ENCODE measurements around the gene CAPZB. TPM values are rescaled to one million over a fixed set of nuclear protein-coding genes. Genes with fewer than 3 reads are reported as not detected.

Gene CAPZB
- total RNA-seq, 4 donors from 2014 or later: 127 to 404 (median 136) TPM

DNA sequence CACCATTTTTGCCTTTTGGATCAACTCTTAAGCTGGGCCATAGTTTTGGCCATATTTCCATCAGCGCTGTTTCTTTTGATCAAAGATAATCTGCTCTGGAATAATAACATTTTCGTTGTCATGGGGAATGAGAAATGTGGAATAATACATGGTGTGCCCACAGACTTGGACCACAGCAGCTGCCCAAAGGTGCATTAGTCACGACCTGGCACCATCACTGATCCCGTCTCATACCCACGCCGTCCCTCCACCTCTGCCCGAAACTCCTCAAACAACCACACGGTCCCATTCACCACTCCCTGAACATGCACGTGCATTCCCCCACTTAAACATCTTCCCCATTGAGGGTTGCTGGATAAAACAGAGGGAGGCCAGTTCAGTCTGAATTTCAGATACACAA, 96.4 kb downstream of the CAPZB start:
- Histone ChIP-seq H3K27ac (no peak overlapping the region), H3K9me3 (no peaks in the 10 kb centered on the region), H3K36me3 (no peaks in the 10 kb centered on the region), H3K4me3 (no peak overlapping the region), H3K27me3 (no peaks in the 10 kb centered on the region), H3K4me1 (peaks cover 58 to 86% (median 64%) of the 10 kb centered on the region in 4 donors)
- intact Hi-C loops (cut with DNase I; ENCODE audit: low total_unique reads) (no loop called here), in situ Hi-C loops (cut with MboI; ENCODE audit: low pct_ligation_motif_present in 1 of 4, low pct_unique_long_range_greater_than_20kb in 1 of 4, low sequenced_read_pairs in 3 of 4) (loop anchor here in 1 of 4 donors (10.0 kb wide), 1 partner anchor 186 kb away; no protein-coding TSS in a partner anchor)
- no peak for DNase-seq
- TF ChIP-seq EP300 (IDR thresholded peaks at IDR 0.05; ENCODE audit: low read depth): no peak
- TF ChIP-seq POLR2A (IDR thresholded peaks at IDR 0.05): no peak
- TF ChIP-seq CTCF (IDR thresholded peaks at IDR 0.05): no peak
- no peak for TF ChIP-seq POLR2AphosphoS5 (IDR thresholded peaks at IDR 0.05)
- 97% methylated on average over 9 of the region's 9 CpGs; no CpG with 5 or more reads in 1 of the 2 donors for WGBS, 2 donors (ENCODE audit: low coverage in 1 of 2)

- H3K9me3 ChIP-seq: no peaks in the 10 kb centered on the region
- WGBS, 2 donors (ENCODE audit: low coverage in 1 of 2): 77 to 92% methylated on average over 3 to 4 of the region's 4 CpGs
- intact Hi-C loops (cut with DNase I; ENCODE audit: low total_unique reads): no loop called here
- in situ Hi-C loops (cut with MboI; ENCODE audit: low pct_ligation_motif_present in 1 of 4, low pct_unique_long_range_greater_than_20kb in 1 of 4, low sequenced_read_pairs in 3 of 4): loop anchor here in 1 of 4 donors (10.0 kb wide), 1 partner anchor 188 kb away; no protein-coding TSS in a partner anchor
- TF ChIP-seq POLR2AphosphoS5 (IDR thresholded peaks at IDR 0.05) (no peak), EP300 (IDR thresholded peaks at IDR 0.05; ENCODE audit: low read depth) (no peak), CTCF (IDR thresholded peaks at IDR 0.05) (peak in 3 of 5 experiments; percentile 9 to 35 (median 29))
- DNase-seq: peak; percentile 59
- H3K27ac ChIP-seq: peak overlapping the region; percentile 71 to 86 (median 82)
- H3K36me3 ChIP-seq: no peaks in the 10 kb centered on the region
- H3K4me3 ChIP-seq: no peak overlapping the region
- H3K4me1 ChIP-seq: peaks cover 44 to 68% (median 52%) of the 10 kb centered on the region in 4 donors
- no peaks in the 10 kb centered on the region for H3K27me3 ChIP-seq
These were observed 98.3 kb downstream of the CAPZB start for GRCh38 chr1:19387045-19387467.

- in situ Hi-C loops (cut with MboI; ENCODE audit: low pct_ligation_motif_present in 1 of 4, low pct_unique_long_range_greater_than_20kb in 1 of 4, low sequenced_read_pairs in 3 of 4) (loop anchor here in 1 of 4 donors (10.0 kb wide), 1 partner anchor 189 kb away; no protein-coding TSS in a partner anchor), intact Hi-C loops (cut with DNase I; ENCODE audit: low total_unique reads) (no loop called here)
- no peaks in the 10 kb centered on the region for H3K9me3 ChIP-seq
- no peak for TF ChIP-seq EP300 (IDR thresholded peaks at IDR 0.05; ENCODE audit: low read depth)
- TF ChIP-seq CTCF (IDR thresholded peaks at IDR 0.05): no peak
- TF ChIP-seq POLR2AphosphoS5 (IDR thresholded peaks at IDR 0.05): no peak
- TF ChIP-seq POLR2A (IDR thresholded peaks at IDR 0.05): no peak
- H3K4me1 ChIP-seq: peaks cover 36 to 59% (median 45%) of the 10 kb centered on the region in 4 donors
- H3K27ac ChIP-seq: peak overlapping the region; percentile 71 to 86 (median 82)
- peak; percentile 73 for DNase-seq
- no peaks in the 10 kb centered on the region for H3K27me3 ChIP-seq
- 48% methylated on average over 11 of the region's 15 CpGs; no CpG with 5 or more reads in 1 of the 2 donors for WGBS, 2 donors (ENCODE audit: low coverage in 1 of 2)
- H3K36me3 ChIP-seq: no peaks in the 10 kb centered on the region
- no peak overlapping the region for H3K4me3 ChIP-seq
These were observed 99.3 kb downstream of the CAPZB start for GRCh38 chr1:19385869-19386591.

DNA sequence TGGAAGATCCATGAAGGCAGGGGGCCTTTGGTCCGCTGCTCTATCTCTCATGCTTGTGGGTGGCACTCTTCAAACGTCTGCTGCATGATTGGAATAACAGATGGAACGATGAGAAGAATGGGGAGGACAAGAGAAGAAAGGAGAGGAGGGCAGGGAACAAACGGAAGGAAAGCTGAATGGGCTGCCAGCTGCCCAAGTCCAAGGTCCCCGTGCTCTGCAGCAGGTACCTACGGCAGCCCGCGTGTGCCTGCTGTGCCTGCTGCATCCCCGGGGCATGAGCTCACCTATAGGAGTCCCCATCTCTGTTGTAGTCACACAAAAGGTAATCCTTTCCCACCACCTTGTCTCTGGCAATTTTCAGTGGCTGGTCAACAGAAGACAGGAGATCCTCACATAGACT, 100.1 kb downstream of the CAPZB start:
- DNase-seq: peak; percentile 31
- Histone ChIP-seq H3K27me3 (no peaks in the 10 kb centered on the region), H3K36me3 (peaks cover 0 to 2% (median under 1%) of the 10 kb centered on the region in 4 donors), H3K4me1 (peaks cover 30 to 51% (median 40%) of the 10 kb centered on the region in 4 donors), H3K9me3 (no peaks in the 10 kb centered on the region), H3K4me3 (no peak overlapping the region), H3K27ac (peak overlapping the region; percentile 71 to 86 (median 82))
- intact Hi-C loops (cut with DNase I; ENCODE audit: low total_unique reads) (no loop called here), in situ Hi-C loops (cut with MboI; ENCODE audit: low pct_ligation_motif_present in 1 of 4, low pct_unique_long_range_greater_than_20kb in 1 of 4, low sequenced_read_pairs in 3 of 4) (loop anchor here in 1 of 4 donors (10.0 kb wide), 1 partner anchor 190 kb away; no protein-coding TSS in a partner anchor)
- no peak for TF ChIP-seq POLR2AphosphoS5 (IDR thresholded peaks at IDR 0.05)
- no peak for TF ChIP-seq POLR2A (IDR thresholded peaks at IDR 0.05)
- no peak for TF ChIP-seq CTCF (IDR thresholded peaks at IDR 0.05)
- TF ChIP-seq EP300 (IDR thresholded peaks at IDR 0.05; ENCODE audit: low read depth): no peak
- WGBS, 2 donors (ENCODE audit: low coverage in 1 of 2): 59% methylated on average over 9 of the region's 9 CpGs; no CpG with 5 or more reads in 1 of the 2 donors

All from transverse colon (tissue), 4 donors.